Hepatocyte (in vitro differentiated cells): ENCODE measurements around the gene DVL1.

Experiments
- EZH2 ChIP-seq: fragments of 200-600 bp; sonication (generic); IDR thresholded peaks from 2 replicates; pipeline ENCODE4 v1.6.1; 2016; ENCODE audit warnings: antibody characterized with exemption, mild to moderate bottlenecking, borderline replicate concordance
- EZH2phosphoT487 ChIP-seq: fragments of 200-600 bp; sonication (generic); IDR thresholded peaks from one replicate; pipeline ENCODE4 v1.6.1; 2018; ENCODE audit warnings: antibody characterized with exemption, mild to moderate bottlenecking, low read depth, moderate library complexity; ENCODE audit not compliant: unreplicated experiment, severe bottlenecking
- TF ChIP-seq, protein P1 (sequence below): fragments of 200-600 bp; sonication (generic); IDR thresholded peaks from 2 replicates; pipeline ENCODE4 v1.5.1; 2016; ENCODE audit warnings: antibody characterized with exemption, mild to moderate bottlenecking; ENCODE audit not compliant: poor library complexity

GRCh38 chr1:1308756-1309250 is 40.4 kb downstream of the DVL1 start:
- TF ChIP-seq, protein P1, sequence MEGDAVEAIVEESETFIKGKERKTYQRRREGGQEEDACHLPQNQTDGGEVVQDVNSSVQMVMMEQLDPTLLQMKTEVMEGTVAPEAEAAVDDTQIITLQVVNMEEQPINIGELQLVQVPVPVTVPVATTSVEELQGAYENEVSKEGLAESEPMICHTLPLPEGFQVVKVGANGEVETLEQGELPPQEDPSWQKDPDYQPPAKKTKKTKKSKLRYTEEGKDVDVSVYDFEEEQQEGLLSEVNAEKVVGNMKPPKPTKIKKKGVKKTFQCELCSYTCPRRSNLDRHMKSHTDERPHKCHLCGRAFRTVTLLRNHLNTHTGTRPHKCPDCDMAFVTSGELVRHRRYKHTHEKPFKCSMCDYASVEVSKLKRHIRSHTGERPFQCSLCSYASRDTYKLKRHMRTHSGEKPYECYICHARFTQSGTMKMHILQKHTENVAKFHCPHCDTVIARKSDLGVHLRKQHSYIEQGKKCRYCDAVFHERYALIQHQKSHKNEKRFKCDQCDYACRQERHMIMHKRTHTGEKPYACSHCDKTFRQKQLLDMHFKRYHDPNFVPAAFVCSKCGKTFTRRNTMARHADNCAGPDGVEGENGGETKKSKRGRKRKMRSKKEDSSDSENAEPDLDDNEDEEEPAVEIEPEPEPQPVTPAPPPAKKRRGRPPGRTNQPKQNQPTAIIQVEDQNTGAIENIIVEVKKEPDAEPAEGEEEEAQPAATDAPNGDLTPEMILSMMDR: no peak
- no peak for TF ChIP-seq EZH2
- no peak for TF ChIP-seq EZH2phosphoT487
